EH (cell line): ENCODE results near the gene CD274.
A peak's percentile ranks its signal among the peaks of the same experiment; 100 is the strongest.
"Not testable (repeated sequence)": the region's sequence is repeated elsewhere in the genome, so short reads cannot be mapped to it uniquely, and the experiment has no call there.

Experiments
- DNase-seq: peaks from one replicate; pipeline ENCODE4 v3.0.0-alpha.2; 2015; ENCODE audit warnings: low read depth

The CD274 gene

DNA sequence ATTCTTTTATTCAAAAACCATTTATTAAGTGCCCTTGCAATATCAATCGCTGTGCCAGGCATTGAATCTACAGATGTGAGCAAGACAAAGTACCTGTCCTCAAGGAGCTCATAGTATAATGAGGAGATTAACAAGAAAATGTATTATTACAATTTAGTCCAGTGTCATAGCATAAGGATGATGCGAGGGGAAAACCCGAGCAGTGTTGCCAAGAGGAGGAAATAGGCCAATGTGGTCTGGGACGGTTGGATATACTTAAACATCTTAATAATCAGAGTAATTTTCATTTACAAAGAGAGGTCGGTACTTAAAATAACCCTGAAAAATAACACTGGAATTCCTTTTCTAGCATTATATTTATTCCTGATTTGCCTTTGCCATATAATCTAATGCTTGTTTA lies 18.5 kb downstream of the CD274 start:
- peak; percentile 23 for DNase-seq

DNA sequence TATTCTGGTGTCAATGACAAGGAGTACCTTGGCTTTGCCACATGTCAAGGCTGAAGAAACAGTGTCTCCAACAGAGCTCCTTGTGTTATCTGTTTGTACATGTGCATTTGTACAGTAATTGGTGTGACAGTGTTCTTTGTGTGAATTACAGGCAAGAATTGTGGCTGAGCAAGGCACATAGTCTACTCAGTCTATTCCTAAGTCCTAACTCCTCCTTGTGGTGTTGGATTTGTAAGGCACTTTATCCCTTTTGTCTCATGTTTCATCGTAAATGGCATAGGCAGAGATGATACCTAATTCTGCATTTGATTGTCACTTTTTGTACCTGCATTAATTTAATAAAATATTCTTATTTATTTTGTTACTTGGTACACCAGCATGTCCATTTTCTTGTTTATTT lies 19.8 kb downstream of the CD274 start:
- peak; percentile 24 for DNase-seq

DNA sequence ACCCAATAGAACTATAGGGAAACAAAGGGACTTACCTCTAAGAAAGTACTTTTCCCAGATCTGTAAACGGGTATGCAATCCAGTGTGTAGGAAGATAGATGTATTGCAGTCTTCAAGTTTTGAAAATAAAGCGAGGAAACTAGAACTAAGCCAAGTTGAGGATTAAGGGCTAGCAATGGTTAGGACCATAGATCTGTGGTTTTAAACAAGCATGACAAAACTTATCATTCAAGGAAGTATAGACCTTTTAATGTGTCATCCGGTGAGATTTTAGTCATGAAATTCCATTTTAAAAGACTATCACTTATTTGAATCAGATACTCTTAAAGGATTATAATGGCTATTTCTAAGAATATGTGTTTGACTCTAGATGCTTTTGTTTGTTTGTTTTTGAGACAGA lies 20.5 kb downstream of the CD274 start:
- no peak for DNase-seq

DNA sequence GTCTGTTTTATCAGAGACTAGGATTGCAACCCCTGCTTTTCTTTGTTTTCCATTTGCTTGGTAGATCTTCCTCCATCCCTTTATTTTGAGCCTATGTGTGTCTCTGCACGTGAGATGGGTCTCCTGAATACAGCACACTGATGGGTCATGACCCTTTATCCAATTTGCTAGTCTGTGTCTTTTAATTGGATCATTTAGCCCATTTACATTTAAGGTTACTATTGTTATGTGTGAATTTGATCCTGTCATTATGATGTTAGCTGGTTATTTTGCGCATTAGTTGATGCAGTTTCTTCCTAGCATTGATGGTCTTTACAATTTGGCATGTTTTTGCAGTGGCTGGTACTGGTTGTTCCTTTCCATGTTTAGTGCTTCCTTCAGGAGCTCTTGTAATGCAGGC lies 25.3 kb downstream of the CD274 start:
- not testable (repeated sequence) for DNase-seq

DNA sequence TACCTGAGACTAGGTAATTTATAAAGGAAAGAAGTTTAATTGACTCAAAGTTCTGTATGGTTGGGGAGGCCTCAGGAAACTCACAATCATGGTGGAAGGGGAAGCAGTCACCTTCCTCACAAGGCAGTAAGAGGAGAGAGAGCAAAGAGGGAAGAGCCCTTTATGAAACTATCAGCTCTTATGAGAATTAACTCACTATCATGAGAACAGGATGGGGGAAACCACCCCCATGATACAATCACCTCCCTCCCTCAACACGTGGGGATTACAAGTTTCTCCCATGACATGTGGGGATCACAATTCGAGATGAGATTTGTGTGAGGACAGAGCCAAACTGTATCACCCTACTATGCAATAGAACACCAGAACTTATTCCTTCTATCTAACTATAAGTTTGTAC lies 27.9 kb downstream of the CD274 start:
- DNase-seq, result no peak

DNA sequence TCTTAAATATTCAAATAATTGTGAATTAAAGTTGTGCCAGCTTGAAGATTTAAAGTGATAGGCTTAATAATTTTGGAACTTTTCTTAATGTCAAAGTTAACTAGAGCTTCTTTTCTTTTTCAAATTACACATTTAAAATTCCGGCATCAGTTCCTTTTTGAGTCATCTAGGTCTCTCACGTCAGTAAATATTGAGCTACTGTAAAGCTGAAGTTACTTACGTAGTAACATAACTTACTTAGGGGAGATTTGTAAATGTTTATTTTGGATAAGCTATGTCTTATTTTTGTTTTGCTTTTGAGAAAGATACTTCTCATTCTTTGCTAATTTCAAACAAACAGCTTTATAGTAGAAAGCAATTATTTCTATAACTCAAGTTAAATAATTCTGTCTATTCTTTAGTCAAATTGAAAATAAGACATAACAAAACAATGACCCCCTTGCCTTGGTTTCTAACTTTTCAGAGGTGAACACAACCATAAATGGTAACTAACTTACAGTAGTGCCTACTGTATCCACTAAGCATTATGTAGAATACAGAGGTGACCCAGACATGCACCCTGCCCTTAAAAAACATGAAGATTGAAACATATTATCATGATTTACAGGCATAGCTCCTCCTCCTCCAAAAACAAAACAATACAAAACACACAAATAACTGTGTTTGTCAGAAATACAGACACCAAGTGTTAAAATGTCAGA lies 29.8 kb downstream of the CD274 start:
- DNase-seq, result no peak

DNA sequence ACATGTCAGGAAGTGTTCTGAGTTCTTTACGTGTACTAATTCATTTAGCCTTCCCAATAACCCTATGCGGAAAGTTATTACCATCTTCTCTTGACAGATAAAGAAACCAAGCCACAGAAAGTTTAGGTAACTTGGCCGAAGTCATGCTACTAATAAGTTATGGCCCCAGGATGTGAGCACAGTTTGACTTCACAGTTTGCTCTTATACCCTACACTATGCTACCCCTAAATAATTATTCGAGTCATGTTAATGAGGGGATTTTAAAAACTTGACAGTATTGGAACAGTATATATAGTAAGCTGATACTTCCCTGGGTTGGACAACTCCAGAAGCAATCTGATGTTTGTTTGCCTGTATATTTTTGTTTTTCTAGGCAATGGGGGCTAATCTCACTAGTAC lies 30.6 kb downstream of the CD274 start:
- no peak for DNase-seq

DNA sequence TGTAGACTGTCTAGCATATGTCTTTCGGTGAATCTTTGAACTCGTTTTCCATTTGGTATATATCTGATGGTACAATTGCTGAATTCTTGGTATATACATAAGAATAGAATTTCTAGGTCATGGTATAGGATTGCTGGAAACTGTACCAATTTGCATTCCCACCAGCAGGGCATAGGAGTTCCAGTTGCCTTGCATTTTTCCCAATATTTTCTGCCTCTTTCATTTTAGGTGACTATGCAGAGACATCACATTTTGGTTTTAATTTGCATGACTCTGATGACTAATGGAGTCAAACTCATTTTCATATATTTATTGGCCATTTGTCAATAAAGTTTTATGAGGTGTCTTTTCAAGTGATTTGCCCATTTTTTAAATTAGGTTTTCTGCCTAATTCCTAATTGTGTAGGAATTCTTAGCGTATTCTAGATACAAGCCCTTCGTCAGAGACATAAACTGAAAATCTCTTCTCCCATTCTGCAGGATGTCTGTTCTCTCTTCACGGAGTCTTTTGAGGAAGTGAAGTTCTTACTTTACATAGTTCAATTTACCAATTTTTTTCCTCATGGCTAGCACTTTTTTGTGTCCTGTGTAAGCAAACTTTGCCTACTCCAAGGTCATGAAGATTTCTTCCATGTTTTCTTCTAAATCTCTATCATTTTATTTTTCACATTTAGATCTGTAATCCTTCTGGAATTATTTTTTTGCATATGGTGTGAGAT lies 31.1 kb downstream of the CD274 start:
- DNase-seq, result no peak

DNA sequence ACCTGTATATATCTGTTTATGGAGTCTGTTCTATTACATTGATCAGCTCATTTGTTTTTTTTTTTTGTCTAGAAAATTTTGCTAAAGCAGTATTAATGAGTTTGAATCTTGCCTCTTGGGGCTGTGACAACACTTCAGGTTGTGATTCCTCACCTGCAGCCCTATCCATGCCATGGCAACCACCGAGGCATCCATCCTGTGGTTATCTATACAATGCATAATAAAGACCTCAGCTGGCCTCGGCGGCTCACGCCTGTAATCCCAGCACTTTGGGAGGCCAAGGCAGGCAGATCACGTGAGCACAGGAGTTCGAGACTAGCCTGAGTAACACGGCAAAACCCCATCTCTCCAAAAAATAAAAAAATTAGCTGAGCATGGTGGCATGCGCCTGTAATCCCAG lies 31.9 kb downstream of the CD274 start:
- DNase-seq, result no peak

DNA sequence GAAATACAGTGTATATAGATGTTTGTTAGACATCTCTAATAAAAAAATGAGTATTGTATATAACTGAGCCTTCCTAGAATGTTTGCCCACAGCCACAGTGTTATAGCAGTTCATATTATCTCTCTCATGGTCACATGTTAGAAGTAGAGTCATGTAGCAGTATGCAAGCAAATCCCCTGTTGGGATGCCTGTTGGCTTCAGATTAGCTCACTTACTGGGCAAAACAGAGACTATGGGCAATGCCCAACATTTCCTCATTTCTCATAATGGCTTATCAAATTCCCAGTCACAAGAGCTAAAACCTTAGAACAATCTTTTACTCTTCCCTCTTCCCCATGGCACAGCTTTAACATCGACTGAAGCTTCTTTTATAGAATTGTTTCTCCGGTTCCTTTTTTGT lies 33.0 kb downstream of the CD274 start:
- no peak for DNase-seq

DNA sequence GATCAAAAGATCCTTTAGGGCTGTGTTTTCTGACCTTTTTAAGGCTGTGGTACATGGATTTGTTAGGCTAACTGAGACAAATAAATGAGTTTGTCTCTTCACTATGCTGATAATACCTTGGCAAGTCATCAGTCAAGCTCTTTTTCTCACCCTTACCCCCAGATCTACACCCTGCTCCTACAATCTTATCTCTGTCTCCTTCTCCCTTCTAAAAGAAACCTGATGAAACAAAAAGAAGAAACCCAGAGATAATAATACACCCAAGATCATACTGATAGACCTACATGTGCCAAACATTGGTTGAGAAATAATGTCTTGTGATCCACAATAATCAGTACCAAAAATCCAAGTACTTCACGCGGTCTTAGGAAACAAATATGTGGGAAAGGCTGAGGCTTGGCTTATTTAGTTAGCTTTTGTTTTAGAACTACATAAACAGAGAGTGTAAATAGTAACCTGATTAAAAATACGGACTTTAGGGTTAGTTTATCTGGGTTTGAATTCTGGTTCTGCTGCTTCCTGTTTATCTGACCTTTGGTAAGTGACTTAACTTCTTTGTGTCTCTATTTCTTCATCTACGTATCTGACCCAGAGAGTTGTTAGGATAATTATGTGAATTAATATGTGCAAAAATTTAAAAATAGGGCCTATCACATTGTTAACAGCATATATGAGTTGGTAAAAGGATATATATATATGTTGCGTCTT lies 35.2 kb downstream of the CD274 start:
- DNase-seq, result no peak

DNA sequence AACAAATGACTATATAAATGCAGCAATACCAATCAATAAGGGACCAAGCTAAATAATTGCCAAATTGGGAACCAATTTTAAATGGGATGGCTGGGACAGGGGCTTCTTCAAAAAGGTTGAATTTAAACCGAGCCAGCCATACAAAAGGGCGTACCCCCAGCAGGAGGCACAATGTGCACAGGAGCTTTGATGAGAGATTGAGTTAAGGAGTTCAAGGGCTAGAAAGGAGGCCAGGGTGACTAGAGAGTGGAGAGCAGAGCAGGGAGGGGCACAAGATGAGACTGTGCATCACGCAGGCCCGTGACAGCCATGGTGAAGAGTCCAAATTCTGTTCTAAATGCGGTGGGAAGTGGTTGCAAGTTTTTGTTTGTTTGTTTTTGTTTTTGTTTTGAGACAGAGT lies 36.6 kb downstream of the CD274 start:
- no peak for DNase-seq

DNA sequence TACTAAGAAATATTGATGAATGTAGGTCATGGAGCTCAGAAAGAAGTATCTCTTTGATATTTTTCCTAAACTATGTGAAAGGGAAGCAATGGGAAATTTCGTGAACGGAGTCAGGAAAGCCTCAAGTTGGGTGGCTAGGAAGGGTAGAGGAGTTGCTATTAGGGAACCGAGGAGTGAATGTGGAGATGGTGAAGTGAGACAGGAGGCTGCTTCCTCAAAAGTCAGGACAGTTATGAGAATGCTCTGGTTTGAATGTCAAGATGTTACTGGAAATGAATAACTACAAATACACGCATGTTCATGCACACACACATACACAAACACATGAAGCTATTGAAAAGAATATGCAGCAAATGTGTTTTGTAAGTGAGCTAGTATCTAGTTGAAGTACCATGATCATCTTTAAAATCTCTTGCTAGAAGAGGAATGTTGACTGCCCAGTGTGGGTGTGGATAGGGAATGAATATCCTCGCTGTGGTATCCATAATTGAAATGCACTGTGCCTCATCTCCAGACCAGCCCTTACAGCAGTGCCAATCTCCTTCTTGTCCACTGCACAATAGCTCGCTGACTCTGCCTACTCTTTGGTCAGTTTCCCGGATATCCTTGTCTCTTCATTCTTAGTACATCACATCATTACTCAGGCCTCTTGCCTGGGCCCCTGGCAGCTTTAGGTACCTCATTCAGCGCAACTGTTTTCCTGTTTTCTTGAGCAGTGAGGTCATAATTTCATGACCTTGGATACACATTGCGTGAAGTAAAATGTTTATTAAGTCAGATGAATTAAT lies 38.1 kb downstream of the CD274 start:
- no peak for DNase-seq

DNA sequence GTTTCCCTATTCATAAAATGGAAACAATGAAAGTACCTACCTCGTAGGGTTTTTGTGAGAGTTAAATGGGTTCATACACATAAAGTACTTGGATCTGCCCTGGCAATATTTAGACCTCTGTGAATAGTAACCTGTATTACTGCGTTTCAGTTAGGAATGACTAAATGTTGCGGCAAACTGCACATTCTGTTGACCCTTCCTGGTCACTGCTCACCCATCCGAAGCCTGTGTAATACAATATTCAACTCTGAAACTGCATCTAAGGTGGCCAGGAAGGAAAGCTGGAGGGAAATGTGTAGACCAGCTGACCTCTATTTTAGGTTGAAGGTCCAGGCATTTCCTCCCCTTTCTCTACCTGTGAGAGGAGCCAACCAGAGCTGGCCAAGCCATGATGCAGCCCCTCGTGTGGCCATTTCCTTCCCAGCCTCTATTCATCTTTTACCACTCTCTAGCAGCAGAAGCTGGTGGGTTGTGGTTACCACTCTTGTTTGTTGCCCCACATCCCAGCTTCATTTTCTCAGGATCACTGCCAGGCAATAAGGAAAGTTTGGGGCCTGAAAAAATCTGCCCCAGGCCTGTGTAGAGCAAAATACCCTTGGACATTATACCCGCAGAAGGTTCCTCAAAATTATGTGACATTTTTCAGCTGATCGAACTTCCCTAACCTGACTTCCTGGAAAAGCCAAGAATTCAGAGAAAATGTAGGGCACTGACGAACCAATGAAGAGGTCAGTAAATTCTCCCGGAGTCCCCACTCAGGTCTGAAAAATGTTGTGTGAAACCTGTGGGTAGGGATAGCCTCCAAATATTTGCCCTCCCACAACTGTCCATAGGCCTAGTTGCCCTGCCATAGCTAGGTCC lies 39.5 kb downstream of the CD274 start:
- DNase-seq, result no peak

DNA sequence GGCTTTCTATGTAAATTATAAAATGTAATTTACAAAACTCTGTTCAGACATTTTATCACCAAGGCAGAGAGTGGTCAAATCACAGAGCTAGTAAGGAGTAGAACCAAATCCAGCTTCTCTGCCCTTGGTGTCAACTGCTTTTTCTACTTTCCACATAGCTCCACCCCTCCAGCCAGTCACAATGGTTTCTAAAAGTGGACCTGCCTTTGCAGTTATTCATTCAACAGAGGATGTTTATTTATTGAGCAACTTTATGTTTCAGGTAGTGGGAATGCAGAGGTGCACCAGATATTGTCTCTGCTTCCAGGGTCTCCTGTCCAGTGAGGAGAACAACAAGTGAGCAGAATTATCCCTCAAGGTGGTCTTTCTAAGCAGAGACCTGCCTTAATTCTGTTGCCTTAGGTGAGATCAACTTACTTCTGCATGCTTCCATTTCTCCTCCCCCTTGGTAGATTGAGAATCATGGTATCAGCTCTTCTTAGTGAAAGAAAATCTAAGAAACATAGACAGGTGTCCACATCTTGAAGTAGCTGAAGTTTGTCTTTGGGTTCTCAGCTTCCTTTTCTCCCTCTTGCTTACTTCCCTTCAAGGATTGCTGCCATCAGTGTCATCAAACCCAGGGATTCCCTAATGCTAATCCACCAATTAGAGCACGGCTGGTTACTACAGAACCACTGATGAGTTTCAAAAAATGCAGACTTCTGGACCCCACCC lies 42.8 kb downstream of the CD274 start:
- no peak for DNase-seq

DNA sequence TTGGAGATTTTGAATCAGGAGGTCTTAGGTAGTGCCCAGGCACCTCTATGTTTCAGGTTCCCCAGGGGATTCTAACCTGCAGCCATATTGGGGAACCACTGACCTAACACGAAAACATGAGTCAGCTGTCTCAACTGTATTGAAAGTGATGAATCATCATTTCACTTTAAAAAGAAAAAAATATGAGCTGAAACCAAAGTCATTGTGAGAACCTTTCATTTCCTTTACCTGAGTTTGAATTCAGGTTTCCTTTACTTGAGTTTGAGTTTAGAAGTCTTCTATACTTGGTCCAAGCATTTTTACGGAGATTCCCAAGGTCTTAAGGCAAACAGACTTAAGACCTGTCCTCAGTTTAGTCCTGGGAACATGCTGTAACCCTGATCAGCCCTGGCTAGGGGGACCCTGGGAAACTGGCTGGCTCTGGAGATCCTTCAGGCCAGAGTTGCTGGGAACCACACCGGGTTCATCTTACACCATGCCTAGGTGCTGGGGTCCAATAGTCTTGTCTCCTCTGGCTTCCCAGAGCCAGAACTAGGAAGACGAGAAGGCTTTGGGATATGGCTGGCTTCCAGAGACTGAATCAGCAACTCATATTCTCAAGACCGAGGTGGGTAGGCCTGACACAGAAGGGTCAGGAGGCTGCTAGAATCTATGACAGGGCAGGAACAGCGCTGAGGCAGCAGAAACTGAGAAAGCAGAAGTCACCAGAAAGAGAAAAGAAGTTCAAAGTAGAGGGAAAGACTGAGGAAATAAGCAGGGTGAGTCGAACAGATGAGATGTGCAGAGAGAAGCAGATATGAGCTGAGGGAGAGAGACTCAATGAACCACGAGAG lies 43.6 kb downstream of the CD274 start:
- peak; percentile 92 for DNase-seq

DNA sequence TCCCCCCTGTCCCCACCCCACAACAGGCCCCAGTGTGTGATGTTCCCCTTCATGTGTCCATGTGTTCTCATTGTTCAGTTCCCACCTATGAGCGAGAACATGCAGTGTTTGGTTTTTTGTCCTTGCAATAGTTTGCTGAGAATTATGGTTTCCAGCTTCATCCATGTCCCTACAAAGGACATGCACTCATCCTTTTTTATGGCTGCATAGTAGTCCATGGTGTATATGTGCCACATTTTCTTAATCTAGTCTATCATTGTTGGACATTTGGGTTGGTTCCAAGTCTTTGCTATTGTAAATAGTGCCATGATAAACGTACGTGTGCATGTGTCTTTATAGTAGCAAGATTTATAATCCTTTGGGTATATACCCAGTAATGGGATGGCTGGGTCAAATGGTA lies 44.4 kb downstream of the CD274 start:
- not testable (repeated sequence) for DNase-seq

DNA sequence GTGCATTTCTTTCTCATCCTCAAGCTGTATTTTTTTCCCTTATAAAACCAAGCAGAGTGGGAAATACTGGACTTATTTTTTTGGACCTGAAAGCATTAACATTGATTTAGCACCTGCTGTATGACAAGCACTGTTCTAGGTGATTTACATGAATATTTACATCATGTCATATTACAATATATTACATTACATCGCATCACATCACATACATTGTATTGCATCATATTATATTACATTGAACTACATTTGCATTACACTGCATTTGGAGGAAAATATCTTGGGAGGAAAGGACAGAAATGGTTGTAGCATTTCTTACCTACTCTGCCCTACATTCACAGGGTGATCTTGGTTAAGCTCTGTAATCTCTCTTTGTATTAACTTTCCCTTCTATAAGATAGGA lies 48.8 kb downstream of the CD274 start:
- no peak for DNase-seq

DNA sequence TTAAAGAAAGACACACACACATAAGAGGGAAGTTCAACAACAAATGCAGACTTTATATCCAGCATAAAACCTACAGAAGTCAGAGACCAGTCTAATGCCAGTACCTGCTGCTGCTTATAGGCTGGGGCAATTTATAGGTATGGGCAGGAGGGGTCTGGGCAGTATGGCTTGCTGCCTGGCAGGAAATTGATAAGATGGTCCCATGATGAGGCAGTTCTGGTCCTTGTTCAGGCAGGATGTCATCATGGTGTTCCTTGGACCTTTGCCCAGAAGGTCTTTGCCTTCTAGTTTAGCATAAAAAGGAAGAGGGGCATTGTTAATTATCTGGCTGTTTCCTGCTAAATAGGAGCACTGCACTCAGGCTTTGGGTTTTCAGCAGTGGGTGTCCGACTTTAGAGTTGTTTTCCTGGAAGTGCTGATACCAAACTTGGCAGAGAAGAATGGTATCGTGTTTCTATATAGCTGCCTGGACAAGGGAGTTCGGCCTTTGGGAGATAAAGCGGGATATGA lies 49.6 kb downstream of the CD274 start:
- peak; percentile 78 for DNase-seq
